ENCODE results near the gene PHETA1.

PHETA1 gene

GRCh38 chr12:111386885-111387284 lies 18.0 kb upstream of the PHETA1 start:
- Histone ChIP-seq H3K27me3 (ENCODE audit: insufficient read depth, low read length, poor library complexity, severe bottlenecking) (no peaks in the 10 kb centered on the region), H3K4me2 (ENCODE audit: low read depth, low read length, poor library complexity, severe bottlenecking) (no peak overlapping the region), H3F3A (ENCODE audit: low read depth) (no peaks in the 10 kb centered on the region), H3K79me2 (ENCODE audit: insufficient read depth, low read length) (no peaks in the 10 kb centered on the region), H2AFZ (ENCODE audit: low read length) (no peak overlapping the region), H3K9ac (ENCODE audit: low read depth, low read length, poor library complexity, severe bottlenecking) (no peak overlapping the region), H3K9me2 (replicated peaks; ENCODE audit: low read depth, low read length) (no peaks in the 10 kb centered on the region), H3K9me3 (ENCODE audit: insufficient read depth, low read depth, low read length) (no peaks in the 10 kb centered on the region), H3K4me3 (ENCODE audit: low read length, poor library complexity, severe bottlenecking) (no peak overlapping the region), H3K4me1 (ENCODE audit: insufficient read depth, low read length, poor library complexity, severe bottlenecking) (no peaks in the 10 kb centered on the region), H3K36me3 (ENCODE audit: insufficient read depth, low read length) (no peaks in the 10 kb centered on the region), H4K20me1 (ENCODE audit: insufficient read depth, low read length, poor library complexity, severe bottlenecking) (no peaks in the 10 kb centered on the region)
- TF ChIP-seq CTCF (conservative IDR thresholded peaks at IDR 0.05; ENCODE audit: low read length) (no peak), EZH2phosphoT487 (IDR thresholded peaks at IDR 0.05; ENCODE audit: borderline replicate concordance) (no peak)

GRCh38 chr12:111384596-111384995 lies 15.7 kb upstream of the PHETA1 start:
- H3K79me2 ChIP-seq (ENCODE audit: insufficient read depth, low read length), result no peaks in the 10 kb centered on the region
- H3K4me2 ChIP-seq (ENCODE audit: low read depth, low read length, poor library complexity, severe bottlenecking), result no peak overlapping the region
- H3K27me3 ChIP-seq (ENCODE audit: insufficient read depth, low read length, poor library complexity, severe bottlenecking), result no peaks in the 10 kb centered on the region
- H2AFZ ChIP-seq (ENCODE audit: low read length), result no peak overlapping the region
- H3K36me3 ChIP-seq (ENCODE audit: insufficient read depth, low read length), result no peaks in the 10 kb centered on the region
- H4K20me1 ChIP-seq (ENCODE audit: insufficient read depth, low read length, poor library complexity, severe bottlenecking), result no peaks in the 10 kb centered on the region
- no peak overlapping the region for H3K4me3 ChIP-seq (ENCODE audit: low read length, poor library complexity, severe bottlenecking)
- H3K9me3 ChIP-seq (ENCODE audit: insufficient read depth, low read depth, low read length), result no peaks in the 10 kb centered on the region
- H3K9me2 ChIP-seq (replicated peaks; ENCODE audit: low read depth, low read length), result no peaks in the 10 kb centered on the region
- no peaks in the 10 kb centered on the region for H3F3A ChIP-seq (ENCODE audit: low read depth)
- no peaks in the 10 kb centered on the region for H3K4me1 ChIP-seq (ENCODE audit: insufficient read depth, low read length, poor library complexity, severe bottlenecking)
- TF ChIP-seq EZH2phosphoT487 (IDR thresholded peaks at IDR 0.05; ENCODE audit: borderline replicate concordance) (no peak), CTCF (conservative IDR thresholded peaks at IDR 0.05; ENCODE audit: low read length) (no peak)
- no peak overlapping the region for H3K9ac ChIP-seq (ENCODE audit: low read depth, low read length, poor library complexity, severe bottlenecking)

GRCh38 chr12:111379942-111380554 lies 11.2 kb upstream of the PHETA1 start:
- no peaks in the 10 kb centered on the region for H3K79me2 ChIP-seq (ENCODE audit: insufficient read depth, low read length)
- TF ChIP-seq EZH2phosphoT487 (IDR thresholded peaks at IDR 0.05; ENCODE audit: borderline replicate concordance) (no peak), CTCF (conservative IDR thresholded peaks at IDR 0.05; ENCODE audit: low read length) (no peak)
- no peak overlapping the region for H2AFZ ChIP-seq (ENCODE audit: low read length)
- no peaks in the 10 kb centered on the region for H3F3A ChIP-seq (ENCODE audit: low read depth)
- H3K9me3 ChIP-seq (ENCODE audit: insufficient read depth, low read depth, low read length), result 0 out of 2 replicates have a peak, but pooled peaks cover 5% of the 10 kb centered on the region
- H3K4me2 ChIP-seq (ENCODE audit: low read depth, low read length, poor library complexity, severe bottlenecking), result no peak overlapping the region
- no peak overlapping the region for H3K9ac ChIP-seq (ENCODE audit: low read depth, low read length, poor library complexity, severe bottlenecking)
- H4K20me1 ChIP-seq (ENCODE audit: insufficient read depth, low read length, poor library complexity, severe bottlenecking), result no peaks in the 10 kb centered on the region
- no peaks in the 10 kb centered on the region for H3K27me3 ChIP-seq (ENCODE audit: insufficient read depth, low read length, poor library complexity, severe bottlenecking)
- no peaks in the 10 kb centered on the region for H3K36me3 ChIP-seq (ENCODE audit: insufficient read depth, low read length)
- H3K4me1 ChIP-seq (ENCODE audit: insufficient read depth, low read length, poor library complexity, severe bottlenecking), result no peaks in the 10 kb centered on the region
- no peak overlapping the region for H3K4me3 ChIP-seq (ENCODE audit: low read length, poor library complexity, severe bottlenecking)
- no peaks in the 10 kb centered on the region for H3K9me2 ChIP-seq (replicated peaks; ENCODE audit: low read depth, low read length)

Measured in Loucy (cell line).